Spleen (tissue), 11 donors: Measurements from ENCODE around the gene CFAP221. TPM values are rescaled to one million over a fixed set of nuclear protein-coding genes. Genes with fewer than 3 reads are reported as not detected.
"Not testable (repeated sequence)": the region's sequence is repeated elsewhere in the genome, so short reads cannot be mapped to it uniquely, and the experiment has no call there.

Experiments
- DNase-seq: peaks from one replicate; pipeline ENCODE4 v3.0.0-alpha.2; 2020
- H3K27ac ChIP-seq, 8 donors: fragments of 200-600 bp; sonication (generic) in 7 of 8; 1 replicate in 4 of 8; 2 replicates in 4 of 8; pipeline versions ENCODE4 v1.5.0 to v1.8.0; 2016 to 2021; ENCODE audit warnings: inconsistent platforms in 4 of 8, mild to moderate bottlenecking in 4 of 8, moderate library complexity in 1 of 8
- H3K27me3 ChIP-seq, 7 donors: fragments of 200-600 bp; sonication (generic) in 6 of 7; replicated peaks in 1 of 7; 1 replicate in 4 of 7; 2 replicates in 3 of 7; pipeline versions ENCODE4 v1.5.0 to v1.8.0; 2016 to 2021; ENCODE audit warnings: inconsistent platforms in 3 of 7, mild to moderate bottlenecking in 1 of 7
- H3K36me3 ChIP-seq, 6 donors: fragments of 200-600 bp; sonication (generic) in 5 of 6; 1 replicate in 4 of 6; 2 replicates in 2 of 6; pipeline versions ENCODE4 v1.5.0 to v1.8.0; 2016 to 2021; ENCODE audit warnings: inconsistent platforms in 2 of 6
- H3K4me1 ChIP-seq, 6 donors: fragments of 200-600 bp; sonication (generic) in 5 of 6; 1 replicate in 3 of 6; 2 replicates in 3 of 6; pipeline versions ENCODE4 v1.5.0 to v1.8.0; 2016 to 2021; ENCODE audit warnings: inconsistent platforms in 3 of 6
- H3K4me3 ChIP-seq, 8 donors: fragments of 200-600 bp; sonication (generic) in 7 of 8; 1 replicate in 4 of 8; 2 replicates in 4 of 8; pipeline versions ENCODE4 v1.5.0 to v1.8.0; 2016 to 2021; ENCODE audit warnings: inconsistent platforms in 4 of 8, mild to moderate bottlenecking in 4 of 8, moderate library complexity in 2 of 8
- H3K9me3 ChIP-seq, 8 donors: fragments of 200-600 bp; sonication (generic) in 7 of 8; 1 replicate in 4 of 8; 2 replicates in 4 of 8; pipeline versions ENCODE4 v1.5.0 to v1.8.0; 2016 to 2021; ENCODE audit warnings: inconsistent platforms in 4 of 8
- POLR2A ChIP-seq, 3 donors: fragments of 450-650 bp; IDR thresholded peaks; one replicate each; pipeline ENCODE4 v1.5.1; 2017; ENCODE audit warnings: antibody characterized with exemption in 3 of 3, mild to moderate bottlenecking in 1 of 3
- POLR2AphosphoS5 ChIP-seq, 3 donors: sonication (generic); formaldehyde crosslinking; IDR thresholded peaks; one replicate each; pipeline ENCODE4 v1.5.1; 2017; ENCODE audit warnings: antibody characterized with exemption in 3 of 3
- WGBS, 5 donors: extraction: QIAGEN DNeasy Blood & Tissue Kit in 3 of 5; methylation state at CpG; one replicate each; pipeline versions ENCODE4 v1.1.5 to v1.1.7; 2013 to 2018; 5-methylcytosine and 5-hydroxymethylcytosine counted together
- intact Hi-C: fragments of 100-400 bp; cut with DNase I; formaldehyde crosslinking; loops from one replicate; pipeline ENCODE4 v1.15.0; 2023; ENCODE audit warnings: low total_unique reads
- polyA plus RNA-seq, 3 donors: library from polyadenylated mRNA; stranded (reverse); fragments of 200-250 nt; gene quantifications; one replicate each; pipeline ENCODE4 v1.2.1, GENCODE V29; 2013
- total RNA-seq, 7 donors: library from RNA; depleted of rRNA in 3 of 7; stranded (reverse); fragments of >200 nt in 3 of 7; fragmentation: NEBNext Ultra II Directional in 4 of 7; extraction: Animal tissue kit (Norgen Biotek cat#: 25700) in 4 of 7; gene quantifications; one replicate each; pipeline versions ENCODE4 v1.1.0 to v1.2.1, GENCODE V29; 2016 to 2021
- TF ChIP-seq, protein P1 (sequence below), 11 experiments: fragments of 200-600 bp in 7 of 11; fragments of 450-650 bp in 4 of 11; sonication (generic) in 4 of 11; IDR thresholded peaks in 8 of 11; conservative IDR thresholded peaks in 3 of 11; 1 replicate in 7 of 11; 2 replicates in 4 of 11; pipeline versions ENCODE4 v1.4.0 to v1.8.0; 2016 to 2021; ENCODE audit warnings: antibody characterized with exemption in 11 of 11, inconsistent platforms in 4 of 11, mild to moderate bottlenecking in 1 of 11
- donor health status: healthy with polysubstance abuse.
- donor health status: DM: no; HTN: no; CAD: no; lungs with moderate emphysema.
- donor health status: DM: no; HTN: no; CAD: no.
- donor health status: Bipolar disorder and iron deficiency.
- donor health status: healthy.
- donor health status: DM: no; HTN: no; CAD: no.
- donor health status: DM: yes; HTN: yes; CAD: no.

CFAP221 gene
- total and polyA plus RNA-seq, 10 donors = 0.06 to 1.5 (median 0.55) TPM; not detected in 2

- TF ChIP-seq POLR2A (IDR thresholded peaks at IDR 0.05) (no peak), POLR2AphosphoS5 (IDR thresholded peaks at IDR 0.05) (no peak)
- TF ChIP-seq, protein P1, sequence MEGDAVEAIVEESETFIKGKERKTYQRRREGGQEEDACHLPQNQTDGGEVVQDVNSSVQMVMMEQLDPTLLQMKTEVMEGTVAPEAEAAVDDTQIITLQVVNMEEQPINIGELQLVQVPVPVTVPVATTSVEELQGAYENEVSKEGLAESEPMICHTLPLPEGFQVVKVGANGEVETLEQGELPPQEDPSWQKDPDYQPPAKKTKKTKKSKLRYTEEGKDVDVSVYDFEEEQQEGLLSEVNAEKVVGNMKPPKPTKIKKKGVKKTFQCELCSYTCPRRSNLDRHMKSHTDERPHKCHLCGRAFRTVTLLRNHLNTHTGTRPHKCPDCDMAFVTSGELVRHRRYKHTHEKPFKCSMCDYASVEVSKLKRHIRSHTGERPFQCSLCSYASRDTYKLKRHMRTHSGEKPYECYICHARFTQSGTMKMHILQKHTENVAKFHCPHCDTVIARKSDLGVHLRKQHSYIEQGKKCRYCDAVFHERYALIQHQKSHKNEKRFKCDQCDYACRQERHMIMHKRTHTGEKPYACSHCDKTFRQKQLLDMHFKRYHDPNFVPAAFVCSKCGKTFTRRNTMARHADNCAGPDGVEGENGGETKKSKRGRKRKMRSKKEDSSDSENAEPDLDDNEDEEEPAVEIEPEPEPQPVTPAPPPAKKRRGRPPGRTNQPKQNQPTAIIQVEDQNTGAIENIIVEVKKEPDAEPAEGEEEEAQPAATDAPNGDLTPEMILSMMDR (IDR thresholded peaks at IDR 0.05 in 8 of 11, conservative IDR thresholded peaks at IDR 0.05 in 3 of 11) = no peak
- H3K4me1 ChIP-seq = no peaks in the 10 kb centered on the region
- H3K4me3 ChIP-seq = no peak overlapping the region
- H3K27me3 ChIP-seq = peaks cover 0 to 12% (median 0%) of the 10 kb centered on the region in 7 donors
- no peak for DNase-seq
- intact Hi-C loops = no loop called here
- H3K9me3 ChIP-seq = peaks cover 0 to 22% (median 18%) of the 10 kb centered on the region in 8 donors
- no peaks in the 10 kb centered on the region for H3K36me3 ChIP-seq
- 72 to 85% (median 82%) methylated on average over 2 of the region's 2 CpGs for WGBS, 5 donors
- H3K27ac ChIP-seq = no peak overlapping the region
Measured at GRCh38 chr2:119609337-119609736, 65.1 kb downstream of the CFAP221 start.

DNA sequence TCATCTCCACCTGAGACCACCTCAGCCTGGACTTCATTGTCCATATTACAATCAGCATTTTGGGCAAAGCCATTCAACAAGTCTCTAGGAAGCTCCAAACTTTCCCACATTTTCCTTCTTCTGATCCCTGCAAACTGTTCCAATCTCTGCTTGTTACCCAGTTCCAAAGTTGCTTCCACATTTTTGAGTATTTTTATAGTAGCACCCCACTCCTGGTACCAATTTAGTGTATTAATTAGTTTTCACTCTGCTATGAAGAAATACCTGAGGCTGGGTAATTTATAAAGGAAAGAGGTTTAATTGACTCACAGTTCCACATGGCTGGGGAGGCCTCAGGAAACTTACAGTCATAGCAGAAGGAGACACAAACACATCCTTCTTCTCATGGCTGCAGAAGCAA, 69.9 kb downstream of the CFAP221 start:
- Histone ChIP-seq H3K27me3 (peaks cover 0 to 32% (median 0%) of the 10 kb centered on the region in 7 donors), H3K9me3 (peaks cover 0 to 47% (median 29%) of the 10 kb centered on the region in 8 donors)
- H3K27ac ChIP-seq, DNase-seq, H3K4me3 ChIP-seq, H3K36me3 ChIP-seq, intact Hi-C loops, H3K4me1 ChIP-seq: not testable (repeated sequence)

- peaks cover 0 to 47% (median 29%) of the 10 kb centered on the region in 8 donors for H3K9me3 ChIP-seq
- intact Hi-C loops = no loop called here
- 78 to 81% (median 79%) methylated on average over 6 of the region's 6 CpGs for WGBS, 5 donors
Measured at GRCh38 chr2:119616421-119616820, 72.2 kb downstream of the CFAP221 start.

DNA sequence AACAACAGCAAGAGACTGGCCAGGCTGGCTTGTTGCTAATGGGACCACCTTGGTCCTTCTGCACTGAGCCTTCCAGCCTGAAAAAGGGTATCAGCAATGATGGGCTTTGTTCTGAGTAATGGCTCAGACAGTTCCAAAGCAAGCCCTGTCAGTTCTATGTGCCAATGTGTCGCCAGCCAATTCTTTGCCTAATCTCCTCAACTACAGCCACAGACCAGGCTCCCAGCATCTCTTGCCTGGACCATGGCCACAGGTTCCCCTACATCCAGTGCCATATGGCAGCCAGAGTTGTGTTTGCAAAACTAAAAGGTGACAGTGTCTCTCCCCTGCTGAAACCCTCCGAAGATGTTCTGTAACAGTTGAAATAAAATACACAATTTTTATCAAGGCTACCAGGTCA, 73.2 kb downstream of the CFAP221 start:
- Histone ChIP-seq H3K27ac (no peak overlapping the region), H3K36me3 (no peaks in the 10 kb centered on the region), H3K4me3 (no peak overlapping the region), H3K4me1 (no peaks in the 10 kb centered on the region), H3K9me3 (peaks cover 0 to 44% (median 28%) of the 10 kb centered on the region in 8 donors), H3K27me3 (peaks cover 0 to 28% (median 0%) of the 10 kb centered on the region in 7 donors)
- intact Hi-C loops = no loop called here
- TF ChIP-seq, protein P1 (IDR thresholded peaks at IDR 0.05 in 8 of 11, conservative IDR thresholded peaks at IDR 0.05 in 3 of 11) = no peak
- TF ChIP-seq POLR2A (IDR thresholded peaks at IDR 0.05) = no peak
- TF ChIP-seq POLR2AphosphoS5 (IDR thresholded peaks at IDR 0.05) = no peak
- DNase-seq = no peak
- WGBS, 5 donors = 70 to 93% (median 84%) methylated on average over 2 of the region's 2 CpGs

More at GRCh38 chr2:119616421-119616820, 72.2 kb downstream of the CFAP221 start:
- peaks cover 0 to 28% (median 0%) of the 10 kb centered on the region in 7 donors for H3K27me3 ChIP-seq
- H3K27ac ChIP-seq = no peak overlapping the region
- no peaks in the 10 kb centered on the region for H3K4me1 ChIP-seq
- no peaks in the 10 kb centered on the region for H3K36me3 ChIP-seq
- TF ChIP-seq, protein P1 (IDR thresholded peaks at IDR 0.05 in 8 of 11, conservative IDR thresholded peaks at IDR 0.05 in 3 of 11) = no peak
- no peak for TF ChIP-seq POLR2A (IDR thresholded peaks at IDR 0.05)
- TF ChIP-seq POLR2AphosphoS5 (IDR thresholded peaks at IDR 0.05) = no peak
- DNase-seq = no peak
- no peak overlapping the region for H3K4me3 ChIP-seq

DNA sequence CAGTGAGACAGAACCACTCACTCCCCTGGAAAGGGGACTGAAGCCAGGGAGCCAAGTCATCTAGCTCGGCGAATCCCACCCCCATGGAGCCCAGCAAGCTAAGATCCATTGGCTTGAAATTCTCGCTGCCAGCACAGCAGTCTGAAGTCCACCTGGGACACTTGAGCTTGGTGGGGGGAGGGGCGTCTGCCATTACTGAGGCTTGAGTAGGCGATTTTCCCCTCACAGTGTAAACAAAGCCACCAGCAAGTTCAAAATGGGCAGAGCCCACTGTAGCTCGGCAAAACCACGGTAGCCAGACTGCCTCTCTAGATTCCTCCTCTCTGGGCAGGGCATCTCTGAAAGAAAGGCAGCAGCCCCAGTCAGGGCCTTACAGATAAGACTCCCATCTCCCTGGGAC, 74.5 kb downstream of the CFAP221 start:
- Histone ChIP-seq H3K27me3 (peaks cover 0 to 28% (median 0%) of the 10 kb centered on the region in 7 donors), H3K9me3 (peaks cover 0 to 31% (median 18%) of the 10 kb centered on the region in 8 donors)
- DNase-seq, intact Hi-C loops, H3K4me1 ChIP-seq, H3K36me3 ChIP-seq, H3K27ac ChIP-seq, H3K4me3 ChIP-seq: not testable (repeated sequence)
- 68 to 87% (median 79%) methylated on average over 5 to 7 of the region's 7 CpGs for WGBS, 5 donors
